IMR-90 (cell line): Measurements from ENCODE around the gene HSD3B2. TPM values are rescaled to one million over a fixed set of nuclear protein-coding genes. Genes with fewer than 3 reads are reported as not detected.

ENCODE experiments used
- ATAC-seq: fragments of 200-7000 bp; cut with Tn5 transposase; 2 replicates; pipeline ENCODE4 v1.9.1; 2020; ENCODE audit warnings: low read depth, mild to moderate bottlenecking, moderate library complexity
- BruUV-seq: library from RNA; stranded (reverse); fragments of 400-500 nt; replicated peaks from 2 replicates; lab custom pipeline; 2021; lab: Mats Ljungman, UMichigan
- CTCF ChIA-PET: fragments of 300-600 bp; formaldehyde crosslinking; extraction: SDS; loops from one replicate; lab custom pipeline; 2021; ENCODE audit warnings: antibody characterized with exemption; lab: Yijun Ruan, JAX
- POLR2A ChIA-PET: fragments of 300-600 bp; sonication (Branson Sonifier 250); formaldehyde crosslinking; loops from one replicate; lab custom pipeline; 2022; ENCODE audit warnings: antibody characterized with exemption; ENCODE audit not compliant: unreplicated experiment; lab: Charles Lee
- DNase-seq: peaks from one replicate; pipeline ENCODE4 v3.0.0; 2013
- H2AFZ ChIP-seq: replicated peaks from 2 replicates; pipeline ENCODE3; 2013; ENCODE audit warnings: low read length, mild to moderate bottlenecking; ENCODE audit not compliant: poor library complexity
- H2AK5ac ChIP-seq: 2 replicates; pipeline ENCODE4 v1.6.1; 2013; ENCODE audit warnings: low read depth, low read length, inconsistent platforms
- H2AK9ac ChIP-seq: replicated peaks from 2 replicates; pipeline ENCODE3; 2013; ENCODE audit warnings: mild to moderate bottlenecking, low read depth, low read length, moderate library complexity; ENCODE audit not compliant: poor library complexity
- H2BK120ac ChIP-seq: 2 replicates; pipeline ENCODE4 v1.6.1; 2013; ENCODE audit warnings: low read depth, low read length, inconsistent platforms
- H2BK15ac ChIP-seq: 3 replicates; pipeline ENCODE4 v1.6.1; 2013; ENCODE audit warnings: low read depth, low read length, inconsistent platforms
- H2BK20ac ChIP-seq: 2 replicates; pipeline ENCODE4 v1.6.1; 2013; ENCODE audit warnings: low read depth, mild to moderate bottlenecking, inconsistent platforms, low read length, moderate library complexity
- H2BK5ac ChIP-seq: 2 replicates; pipeline ENCODE4 v1.6.1; 2013; ENCODE audit warnings: mild to moderate bottlenecking, low read depth, low read length, inconsistent platforms; ENCODE audit not compliant: poor library complexity, severe bottlenecking
- H3K14ac ChIP-seq: replicated peaks from 2 replicates; pipeline ENCODE4 v1.6.1; 2013; ENCODE audit warnings: low read depth, low read length, inconsistent platforms
- H3K18ac ChIP-seq: 2 replicates; pipeline ENCODE4 v1.6.1; 2013; ENCODE audit warnings: low read depth, low read length, control low read depth
- H3K23ac ChIP-seq: 2 replicates; pipeline ENCODE4 v1.6.1; 2013; ENCODE audit warnings: low read depth, low read length, inconsistent platforms
- H3K27ac ChIP-seq: 2 replicates; pipeline ENCODE4 v1.5.1; 2013; ENCODE audit warnings: mild to moderate bottlenecking, control low read depth, low read length; ENCODE audit not compliant: insufficient read depth
- H3K27me3 ChIP-seq: 2 replicates; pipeline ENCODE4 v1.6.1; 2013; ENCODE audit warnings: low read length; ENCODE audit not compliant: control insufficient read depth, insufficient read depth
- H3K36me3 ChIP-seq: 2 replicates; pipeline ENCODE4 v1.6.1; 2013; ENCODE audit warnings: low read length, mixed read lengths; ENCODE audit not compliant: control insufficient read depth, insufficient read depth
- H3K4ac ChIP-seq: 2 replicates; pipeline ENCODE4 v1.6.1; 2013; ENCODE audit warnings: low read depth, low read length, inconsistent platforms
- H3K4me1 ChIP-seq: 2 replicates; pipeline ENCODE4 v1.6.1; 2013; ENCODE audit warnings: low read length, mixed read lengths; ENCODE audit not compliant: control insufficient read depth, insufficient read depth
- H3K4me2 ChIP-seq: 2 replicates; pipeline ENCODE4 v1.6.1; 2013; ENCODE audit warnings: low read depth, mild to moderate bottlenecking, control low read depth, low read length, moderate library complexity
- H3K4me3 ChIP-seq: 2 replicates; pipeline ENCODE4 v1.5.1; 2013; ENCODE audit warnings: low read depth, mild to moderate bottlenecking, control low read depth, low read length, moderate library complexity; ENCODE audit not compliant: insufficient read depth
- H3K56ac ChIP-seq: 2 replicates; pipeline ENCODE4 v1.6.1; 2013; ENCODE audit warnings: low read length, inconsistent platforms; ENCODE audit not compliant: insufficient read depth; ENCODE audit errors: extremely low read depth
- H3K79me1 ChIP-seq, 2 experiments: 2 replicates each; pipeline ENCODE4 v1.6.1; 2013; ENCODE audit warnings: low read length in 2 of 2, inconsistent platforms in 1 of 2, low read depth in 1 of 2
- H3K9ac ChIP-seq: 2 replicates; pipeline ENCODE4 v1.6.1; 2013; ENCODE audit warnings: low read depth, low read length, control low read depth
- H3K9me1 ChIP-seq: 2 replicates; pipeline ENCODE4 v1.6.1; 2013; ENCODE audit warnings: low read length, inconsistent platforms; ENCODE audit not compliant: insufficient read depth
- H3K9me3 ChIP-seq: 2 replicates; pipeline ENCODE4 v1.6.1; 2013; ENCODE audit warnings: low read length; ENCODE audit not compliant: control insufficient read depth, insufficient read depth
- H4K20me1 ChIP-seq: 2 replicates; pipeline ENCODE4 v1.6.1; 2013; ENCODE audit warnings: low read length, inconsistent platforms; ENCODE audit not compliant: insufficient read depth
- H4K5ac ChIP-seq: 2 replicates; pipeline ENCODE4 v1.6.1; 2013; ENCODE audit warnings: mild to moderate bottlenecking, low read depth, low read length, control low read depth
- H4K8ac ChIP-seq, 2 experiments: 2 replicates each; pipeline ENCODE4 v1.6.1; 2013; ENCODE audit warnings: low read depth in 2 of 2, low read length in 2 of 2, control low read depth in 1 of 2, inconsistent platforms in 1 of 2
- H4K91ac ChIP-seq: 2 replicates; pipeline ENCODE4 v1.6.1; 2013; ENCODE audit warnings: low read depth, low read length, inconsistent platforms; ENCODE audit not compliant: insufficient read depth
- BHLHE40 ChIP-seq: fragments of 150-350 bp; IDR thresholded peaks from 2 replicates; pipeline ENCODE4 v1.6.1; 2016; ENCODE audit warnings: mild to moderate bottlenecking, low read depth, low read length
- CEBPB ChIP-seq: IDR thresholded peaks from 2 replicates; pipeline ENCODE4 v1.6.1; 2012; ENCODE audit warnings: low read depth, low read length, improper control_type of control experiment
- CHD1 ChIP-seq: IDR thresholded peaks from 2 replicates; pipeline ENCODE4 v1.6.1; 2012; ENCODE audit warnings: low read depth, low read length, improper control_type of control experiment
- MAZ ChIP-seq: IDR thresholded peaks from 2 replicates; pipeline ENCODE4 v1.6.1; 2012; ENCODE audit warnings: low read depth, mild to moderate bottlenecking, low read length, improper control_type of control experiment, moderate library complexity, borderline replicate concordance
- MXI1 ChIP-seq: IDR thresholded peaks from 2 replicates; pipeline ENCODE4 v1.6.1; 2012; ENCODE audit warnings: low read depth, mild to moderate bottlenecking, low read length, moderate library complexity, borderline replicate concordance
- NFE2L2 ChIP-seq: fragments of 150-350 bp; IDR thresholded peaks from 2 replicates; pipeline ENCODE4 v1.6.1; 2016; ENCODE audit warnings: low read depth, mild to moderate bottlenecking, low read length
- RAD21 ChIP-seq: IDR thresholded peaks from 2 replicates; pipeline ENCODE4 v1.6.1; 2012; ENCODE audit warnings: low read length, improper control_type of control experiment
- RCOR1 ChIP-seq: IDR thresholded peaks from 2 replicates; pipeline ENCODE4 v1.6.1; 2012; ENCODE audit warnings: mild to moderate bottlenecking, low read length, improper control_type of control experiment; ENCODE audit not compliant: insufficient replicate concordance
- RFX5 ChIP-seq: IDR thresholded peaks from 2 replicates; pipeline ENCODE4 v1.8.0; 2012; ENCODE audit warnings: low read depth, mild to moderate bottlenecking, low read length, moderate library complexity
- SMC3 ChIP-seq: fragments of 150-350 bp; IDR thresholded peaks from 2 replicates; pipeline ENCODE4 v1.6.1; 2016; ENCODE audit warnings: low read depth, mild to moderate bottlenecking, antibody characterized with exemption, low read length, moderate library complexity
- WGBS, 2 experiments: methylation state at CpG; one replicate each; pipeline versions ENCODE4 v1.1.5 to v1.1.7; 2013; ENCODE audit warnings: missing lambda C conversion rate in 2 of 2; ENCODE audit not compliant: insufficient read length in 1 of 2; ENCODE audit errors: extremely low coverage in 2 of 2; 5-methylcytosine and 5-hydroxymethylcytosine counted together
- dilution Hi-C: fragments of 300-500 bp; cut with HindIII; formaldehyde crosslinking; loops from one replicate; pipeline ENCODE4 v1.14.3; 2018; ENCODE audit warnings: low sequenced_read_pairs; ENCODE audit not compliant: unreplicated experiment
- in situ Hi-C: fragments of 300-500 bp; cut with MboI; formaldehyde crosslinking; loops from 3 replicates; pipeline ENCODE4 v1.14.3; 2019; ENCODE audit warnings: low sequenced_read_pairs, inconsistent platforms, mixed read lengths
- intact Hi-C: fragments of 100-400 bp; cut with micrococcal nuclease; formaldehyde crosslinking; loops from 2 replicates; pipeline ENCODE4 v1.10.0; 2022
- polyA plus RNA-seq, 3 experiments: library from polyadenylated mRNA; depleted of rRNA; stranded (reverse); fragments of >200 nt; gene quantifications; 2 replicates each; pipeline ENCODE4 v1.2.3, GENCODE V29; 2012; ENCODE audit warnings: low replicate concordance in 1 of 3
- total RNA-seq: library from RNA; depleted of rRNA; stranded (reverse); fragments of >200 nt; gene quantifications from 2 replicates; pipeline ENCODE4 v1.2.3, GENCODE V29; 2012
- TF ChIP-seq, protein P1 (sequence below): fragments of 150-350 bp; IDR thresholded peaks from 2 replicates; pipeline ENCODE4 v1.6.1; 2017; ENCODE audit warnings: mild to moderate bottlenecking, antibody characterized with exemption, low read length, low read depth
- TF ChIP-seq, protein P2 (sequence below): conservative IDR thresholded peaks from 2 replicates; pipeline ENCODE4 v1.5.1; 2012; ENCODE audit warnings: mild to moderate bottlenecking, low read depth, low read length, improper control_type of control experiment

HSD3B2 gene
- total and polyA plus RNA-seq, 2 of the 4 experiments (the other 2 are of a cell fraction): not detected

DNA sequence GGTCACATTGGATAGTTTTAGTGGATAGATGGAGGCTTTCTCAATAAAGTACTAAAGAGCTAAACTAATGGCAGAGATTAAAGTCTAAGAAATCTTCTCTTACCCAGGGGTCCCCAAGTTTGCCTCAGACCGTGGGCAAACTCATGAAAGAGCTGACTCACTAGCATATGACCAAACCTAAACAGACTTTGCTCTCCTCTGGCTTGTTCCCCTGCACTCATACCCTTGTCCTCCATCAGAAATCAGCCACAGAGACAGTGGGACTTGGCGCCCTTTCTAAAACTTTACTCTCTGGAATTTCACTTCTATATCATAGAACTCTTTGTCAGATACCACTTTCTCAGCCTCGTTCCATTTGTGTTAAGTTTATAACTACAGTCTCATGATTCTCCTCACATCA, 17.0 kb upstream of the HSD3B2 start:
- WGBS, 2 experiments: 0% methylated on average over 1 of the region's 3 CpGs; no CpG with 5 or more reads in 1 of the 2 experiments
- no peaks in the 10 kb centered on the region for H3K4me1 ChIP-seq
- no peaks in the 10 kb centered on the region for H3K36me3 ChIP-seq
- H3K27ac ChIP-seq: no peak overlapping the region
- no peak overlapping the region for H4K8ac ChIP-seq
- no peaks in the 10 kb centered on the region for H3K9me1 ChIP-seq
- H3K56ac ChIP-seq: no peak overlapping the region
- H3K4ac ChIP-seq: no peak overlapping the region
- TF ChIP-seq MXI1 (no peak), CHD1 (no peak), CEBPB (no peak), RFX5 (no peak), NFE2L2 (no peak), SMC3 (no peak), RAD21 (no peak), MAZ (no peak), BHLHE40 (no peak), RCOR1 (no peak)
- TF ChIP-seq, protein P1, sequence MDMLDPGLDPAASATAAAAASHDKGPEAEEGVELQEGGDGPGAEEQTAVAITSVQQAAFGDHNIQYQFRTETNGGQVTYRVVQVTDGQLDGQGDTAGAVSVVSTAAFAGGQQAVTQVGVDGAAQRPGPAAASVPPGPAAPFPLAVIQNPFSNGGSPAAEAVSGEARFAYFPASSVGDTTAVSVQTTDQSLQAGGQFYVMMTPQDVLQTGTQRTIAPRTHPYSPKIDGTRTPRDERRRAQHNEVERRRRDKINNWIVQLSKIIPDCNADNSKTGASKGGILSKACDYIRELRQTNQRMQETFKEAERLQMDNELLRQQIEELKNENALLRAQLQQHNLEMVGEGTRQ: no peak
- TF ChIP-seq, protein P2, sequence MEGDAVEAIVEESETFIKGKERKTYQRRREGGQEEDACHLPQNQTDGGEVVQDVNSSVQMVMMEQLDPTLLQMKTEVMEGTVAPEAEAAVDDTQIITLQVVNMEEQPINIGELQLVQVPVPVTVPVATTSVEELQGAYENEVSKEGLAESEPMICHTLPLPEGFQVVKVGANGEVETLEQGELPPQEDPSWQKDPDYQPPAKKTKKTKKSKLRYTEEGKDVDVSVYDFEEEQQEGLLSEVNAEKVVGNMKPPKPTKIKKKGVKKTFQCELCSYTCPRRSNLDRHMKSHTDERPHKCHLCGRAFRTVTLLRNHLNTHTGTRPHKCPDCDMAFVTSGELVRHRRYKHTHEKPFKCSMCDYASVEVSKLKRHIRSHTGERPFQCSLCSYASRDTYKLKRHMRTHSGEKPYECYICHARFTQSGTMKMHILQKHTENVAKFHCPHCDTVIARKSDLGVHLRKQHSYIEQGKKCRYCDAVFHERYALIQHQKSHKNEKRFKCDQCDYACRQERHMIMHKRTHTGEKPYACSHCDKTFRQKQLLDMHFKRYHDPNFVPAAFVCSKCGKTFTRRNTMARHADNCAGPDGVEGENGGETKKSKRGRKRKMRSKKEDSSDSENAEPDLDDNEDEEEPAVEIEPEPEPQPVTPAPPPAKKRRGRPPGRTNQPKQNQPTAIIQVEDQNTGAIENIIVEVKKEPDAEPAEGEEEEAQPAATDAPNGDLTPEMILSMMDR: no peak
- in situ Hi-C loops (no loop called here), dilution Hi-C loops (no loop called here), intact Hi-C loops (no loop called here)
- H2BK5ac ChIP-seq: no peak overlapping the region
- POLR2A ChIA-PET: no interaction called here
- H2BK120ac ChIP-seq: no peak overlapping the region
- no peak overlapping the region for H3K18ac ChIP-seq
- H3K9ac ChIP-seq: no peak overlapping the region
- H4K5ac ChIP-seq: no peak overlapping the region
- H3K23ac ChIP-seq: no peak overlapping the region
- H3K14ac ChIP-seq: no peak overlapping the region
- no peaks in the 10 kb centered on the region for H4K20me1 ChIP-seq
- DNase-seq: no peak
- H3K79me1 ChIP-seq: no peaks in the 10 kb centered on the region
- H4K91ac ChIP-seq: no peak overlapping the region
- no peak overlapping the region for H3K4me2 ChIP-seq
- H3K9me3 ChIP-seq: no peaks in the 10 kb centered on the region
- BruUV-seq: no TSS peak
- no peak for ATAC-seq
- no peaks in the 10 kb centered on the region for H3K27me3 ChIP-seq
- no peak overlapping the region for H3K4me3 ChIP-seq
- no peak overlapping the region for H2BK15ac ChIP-seq
- no peak overlapping the region for H2AK9ac ChIP-seq
- H2BK20ac ChIP-seq: no peak overlapping the region
- no peak overlapping the region for H2AK5ac ChIP-seq
- H2AFZ ChIP-seq: no peak overlapping the region
- CTCF ChIA-PET: no interaction called here
